Stimulated activated CD8-positive, alpha-beta memory T cell treated with anti-CD3 and anti-CD28 coated beads, Interleukin-4, amount 100 ng/mL, for 24 hours (primary cell): Measurements from ENCODE around the gene SHISA6.

Source experiments
- DNase-seq: peaks from one replicate; pipeline ENCODE4 v3.0.0-alpha.2; 2020; ENCODE audit warnings: low read depth

SHISA6 gene

DNA sequence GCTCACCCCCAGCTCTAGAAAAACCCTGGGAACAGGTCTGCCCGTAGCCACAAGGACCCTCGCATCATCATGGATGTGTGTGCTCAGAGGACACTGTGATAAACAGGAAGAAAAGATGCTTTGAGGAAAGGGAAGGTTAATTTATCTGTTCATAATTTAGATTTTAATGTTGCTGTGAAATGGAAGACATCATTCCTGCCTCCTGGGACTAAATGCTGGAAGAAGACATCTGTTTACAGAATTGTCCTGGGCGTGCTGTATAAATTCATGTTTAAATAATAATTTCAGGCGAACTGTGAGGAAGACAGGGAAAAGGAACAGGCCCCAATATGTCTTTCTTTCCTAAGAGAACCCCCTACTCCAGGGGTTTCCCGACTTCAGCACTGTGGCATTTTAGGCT lies 112.6 kb downstream of the SHISA6 start:
- DNase-seq: no peak

DNA sequence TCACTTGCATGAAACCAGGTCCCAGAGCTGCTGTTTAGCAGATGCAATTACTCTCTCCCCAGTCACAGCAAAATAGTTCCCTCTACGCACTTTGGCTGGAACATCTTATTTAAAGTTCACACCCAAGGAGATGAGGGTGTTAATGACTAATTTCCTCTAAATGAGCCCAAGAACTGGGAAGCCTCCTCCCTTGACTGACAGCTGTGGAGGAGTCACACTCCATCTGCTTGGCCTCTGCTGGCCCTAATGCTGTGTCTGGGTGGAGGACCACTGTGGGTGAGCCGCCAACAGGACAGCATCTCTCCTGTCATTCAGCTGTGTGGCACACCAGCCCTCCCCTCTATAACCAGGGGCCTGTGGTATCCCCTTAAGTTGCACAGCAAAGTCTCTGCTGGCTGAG lies 115.4 kb downstream of the SHISA6 start:
- DNase-seq: no peak

- no peak for DNase-seq
These were observed 122.6 kb downstream of the SHISA6 start for GRCh38 chr17:11363565-11364117.

DNA sequence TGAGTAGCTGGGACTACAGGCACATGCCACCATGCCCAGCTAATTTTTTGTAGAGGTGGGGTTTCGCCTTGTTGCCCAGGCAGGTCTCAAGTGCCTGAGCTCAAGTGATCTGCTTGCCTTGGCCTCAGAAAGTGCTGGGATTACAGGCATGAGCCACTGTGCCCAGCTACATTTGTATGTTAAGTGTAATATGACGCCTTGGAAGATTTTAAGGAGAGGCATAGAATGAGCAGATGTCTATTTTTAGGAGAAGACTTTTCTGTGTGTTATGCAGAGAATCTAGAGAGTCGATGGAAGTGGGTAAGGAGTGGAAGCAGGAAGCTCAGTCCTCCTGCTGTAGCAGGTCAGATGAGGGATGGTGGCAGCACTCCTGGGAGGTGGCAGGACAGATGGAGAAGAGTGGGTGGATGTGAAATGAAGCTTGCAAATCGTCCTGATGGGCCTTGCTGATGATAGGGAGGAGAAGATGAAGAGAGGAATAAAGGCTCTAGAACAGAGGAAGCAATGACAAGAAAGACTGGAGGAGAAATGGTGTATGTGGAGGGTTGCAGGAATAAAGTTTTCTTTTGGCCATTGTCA lies 125.3 kb downstream of the SHISA6 start:
- DNase-seq: no peak

DNA sequence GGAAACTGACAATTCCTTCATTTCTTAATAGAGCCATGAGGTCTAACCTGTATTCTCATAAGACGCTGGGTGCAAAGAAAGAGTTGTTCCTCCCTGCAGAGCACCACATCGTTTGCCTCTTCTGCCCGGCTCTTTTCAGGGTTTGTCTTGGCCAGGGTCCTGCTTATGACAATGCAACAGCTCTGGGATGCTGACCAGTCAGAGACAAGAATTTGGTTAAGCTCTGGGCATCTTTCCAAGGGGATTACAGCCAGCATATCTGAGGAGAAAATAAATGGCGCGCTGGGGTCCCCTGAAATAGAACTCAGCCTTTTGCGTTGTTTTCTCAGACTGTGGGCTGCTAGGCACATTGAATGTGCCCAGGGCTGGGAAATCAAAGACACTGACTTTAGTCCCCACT lies 128.6 kb downstream of the SHISA6 start:
- DNase-seq: no peak

DNA sequence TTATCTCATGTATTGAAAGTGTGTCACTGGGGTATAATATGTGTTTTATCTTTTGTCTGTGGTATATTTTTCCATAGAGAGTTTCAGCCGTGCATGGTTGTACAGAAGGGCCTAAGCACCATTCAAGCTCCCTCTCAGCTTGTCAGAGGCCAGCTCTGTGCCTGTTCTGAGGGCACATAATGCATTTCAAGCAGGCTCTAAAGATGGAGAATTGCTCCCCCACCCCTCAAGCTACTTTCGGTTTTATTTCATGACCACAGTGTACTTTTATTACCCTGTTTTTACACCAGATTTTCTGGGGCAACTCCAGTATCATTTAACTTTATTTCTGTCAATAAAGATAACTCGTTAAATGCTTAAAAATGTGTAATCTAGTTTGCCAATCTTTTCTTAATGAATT lies 131.7 kb downstream of the SHISA6 start:
- DNase-seq: no peak

- no peak for DNase-seq
These were observed 137.5 kb downstream of the SHISA6 start for GRCh38 chr17:11378506-11378905.

DNA sequence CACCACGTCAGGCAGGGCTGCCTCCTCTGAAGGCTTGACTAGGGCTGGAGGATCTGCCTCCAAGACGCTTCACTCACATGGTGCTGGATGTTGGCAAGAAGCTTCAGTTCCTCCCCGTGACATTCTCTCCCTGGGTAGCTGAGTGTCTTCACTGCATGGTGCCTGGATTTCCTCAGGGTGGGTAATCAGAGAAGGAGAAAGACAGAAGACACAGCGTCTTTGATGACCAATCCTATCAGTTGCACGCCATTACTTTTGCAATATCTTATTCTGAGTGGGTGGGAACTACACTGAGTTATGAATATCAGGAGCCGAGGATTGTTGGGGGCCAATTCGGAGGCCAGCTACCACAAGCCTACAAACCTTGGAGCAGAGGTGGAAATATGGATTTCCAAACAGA lies 139.7 kb downstream of the SHISA6 start:
- no peak for DNase-seq

DNA sequence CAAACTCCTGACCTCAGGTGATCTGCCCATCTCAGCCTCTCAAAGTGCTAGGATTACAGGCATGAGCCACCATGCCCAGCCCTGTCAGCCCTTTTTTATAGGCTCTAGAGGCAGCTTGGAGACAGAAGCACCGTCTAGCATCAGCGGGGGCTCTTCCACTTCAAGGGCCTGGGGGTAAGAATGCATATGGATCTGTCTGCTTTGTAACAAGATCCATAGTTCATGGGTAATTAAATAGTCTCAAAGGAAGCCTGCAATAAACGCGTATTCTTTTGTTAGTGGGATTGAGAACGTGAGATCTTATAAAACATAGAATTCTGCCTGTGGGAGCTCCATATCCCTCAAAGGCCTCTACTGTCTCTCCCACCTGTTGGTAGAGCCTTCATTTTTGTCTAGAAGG lies 142.1 kb downstream of the SHISA6 start:
- DNase-seq: no peak

DNA sequence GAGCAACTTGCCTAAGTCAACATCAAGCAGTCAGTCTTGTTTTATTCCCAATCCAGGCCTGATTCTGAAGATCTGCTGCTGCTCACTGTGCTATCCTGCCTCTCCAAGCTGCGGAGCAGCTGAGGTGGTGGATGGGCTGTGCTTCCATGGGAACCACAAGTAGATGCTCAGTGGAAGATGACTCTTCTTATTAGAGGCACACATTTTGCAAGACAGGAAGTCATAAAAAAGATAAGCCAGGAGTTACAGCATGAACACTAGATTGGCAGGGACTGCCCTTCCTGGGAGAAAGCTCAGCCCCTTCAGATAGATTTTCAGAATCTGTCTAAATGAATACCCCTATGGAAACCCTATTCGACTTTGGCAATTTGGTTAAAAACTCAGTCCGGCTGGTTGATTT lies 143.1 kb downstream of the SHISA6 start:
- no peak for DNase-seq

DNA sequence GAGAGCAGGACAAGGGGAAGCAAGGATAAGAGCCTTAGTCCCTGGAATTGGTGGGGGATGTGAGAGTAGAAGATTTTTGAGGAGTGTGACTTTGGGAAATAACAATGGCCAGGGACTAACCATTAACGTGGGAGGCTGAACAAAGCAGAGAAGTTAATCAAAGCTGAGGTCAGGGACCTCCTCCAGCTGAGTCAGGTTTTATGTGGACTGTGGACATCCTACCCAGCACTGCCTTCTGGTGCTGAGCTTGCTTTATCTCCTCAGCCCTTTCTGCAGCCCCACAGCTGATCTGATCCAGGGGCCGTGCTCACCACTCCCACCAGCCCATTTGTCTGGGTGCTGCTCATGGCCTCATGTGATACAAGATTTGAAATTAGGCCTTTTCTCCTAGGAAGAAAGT lies 146.6 kb downstream of the SHISA6 start:
- no peak for DNase-seq

DNA sequence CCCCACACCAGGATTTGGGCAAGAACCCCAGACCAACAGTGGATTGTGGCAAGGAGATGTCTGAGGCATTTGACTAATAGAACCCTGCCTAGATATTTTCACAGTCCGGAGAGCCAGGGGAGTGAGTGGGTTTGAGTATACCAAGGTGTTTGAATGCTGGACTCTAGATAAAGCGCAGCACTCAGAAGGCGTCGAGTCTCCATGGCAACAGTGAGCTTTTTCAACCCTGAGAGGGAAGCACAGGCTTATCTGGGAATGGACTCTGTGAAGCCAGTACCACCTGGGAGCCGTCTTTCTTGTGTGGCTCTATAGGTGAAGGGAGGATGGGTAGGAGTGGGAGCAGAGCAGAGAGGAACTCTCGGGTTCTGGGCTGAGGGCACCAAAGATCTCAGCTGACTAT lies 147.0 kb downstream of the SHISA6 start:
- DNase-seq: no peak

DNA sequence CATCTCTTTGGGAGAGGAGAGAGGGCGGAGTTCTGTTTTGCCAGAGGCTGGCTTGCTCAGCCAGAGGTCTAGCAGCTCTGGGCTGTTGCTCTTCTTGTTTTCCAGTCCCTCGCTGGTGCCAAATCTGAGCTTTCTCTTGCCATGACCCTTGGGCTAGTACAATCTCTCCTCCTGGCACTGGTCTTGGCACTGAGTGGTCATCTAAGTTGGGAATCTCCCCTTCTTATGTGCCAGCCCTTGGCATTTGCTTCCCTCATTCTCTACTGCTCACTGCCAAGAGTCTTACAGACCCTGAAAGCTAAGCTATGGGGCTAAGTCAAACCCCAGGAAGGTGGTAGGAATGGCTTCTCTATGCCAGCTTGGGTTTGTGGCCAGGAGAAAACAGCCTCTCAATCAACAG lies 148.6 kb downstream of the SHISA6 start:
- DNase-seq: no peak

- no peak for DNase-seq
These were observed 150.1 kb downstream of the SHISA6 start for GRCh38 chr17:11391134-11391533.

GRCh38 chr17:11404431-11405276 lies 163.6 kb downstream of the SHISA6 start:
- no peak for DNase-seq

DNA sequence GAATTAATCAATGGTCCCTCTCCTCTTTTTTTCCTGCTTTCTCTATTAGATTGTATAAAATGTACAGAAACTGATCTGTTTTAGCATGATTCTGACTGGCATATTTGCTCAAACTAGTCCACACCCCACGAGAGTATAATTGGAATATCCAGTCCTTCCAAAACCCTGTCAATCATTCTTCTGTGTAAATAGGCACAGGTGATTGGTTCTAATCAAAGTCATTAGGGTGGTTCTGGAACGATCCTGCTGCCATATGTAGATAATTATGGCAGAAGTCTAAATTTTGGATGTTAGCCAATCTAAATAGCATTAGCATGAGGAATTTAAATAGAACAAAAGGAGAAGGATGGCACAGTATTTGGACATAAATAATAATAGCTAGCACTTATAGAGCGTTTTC lies 165.7 kb downstream of the SHISA6 start:
- no peak for DNase-seq

DNA sequence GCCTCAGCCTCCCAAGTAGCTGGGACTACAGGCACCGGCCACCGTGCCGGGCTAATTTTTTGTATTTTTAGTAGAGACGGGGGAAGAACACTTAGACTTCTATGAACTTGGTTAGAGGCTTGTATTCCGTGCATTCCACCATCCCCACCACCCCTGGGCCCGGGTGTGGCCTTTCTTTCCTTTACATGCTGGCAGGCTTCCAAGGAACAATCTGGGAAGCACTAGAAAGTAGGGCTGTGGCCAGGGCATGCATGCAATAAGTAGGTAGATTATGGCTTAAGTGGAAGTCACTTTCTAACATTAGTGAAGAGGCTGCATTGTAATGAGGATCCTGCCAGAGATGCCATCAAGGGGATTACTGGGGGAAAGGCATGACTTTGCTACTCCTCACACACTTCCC lies 171.6 kb downstream of the SHISA6 start:
- no peak for DNase-seq

GRCh38 chr17:11418342-11418741 lies 177.3 kb downstream of the SHISA6 start:
- DNase-seq: no peak

DNA sequence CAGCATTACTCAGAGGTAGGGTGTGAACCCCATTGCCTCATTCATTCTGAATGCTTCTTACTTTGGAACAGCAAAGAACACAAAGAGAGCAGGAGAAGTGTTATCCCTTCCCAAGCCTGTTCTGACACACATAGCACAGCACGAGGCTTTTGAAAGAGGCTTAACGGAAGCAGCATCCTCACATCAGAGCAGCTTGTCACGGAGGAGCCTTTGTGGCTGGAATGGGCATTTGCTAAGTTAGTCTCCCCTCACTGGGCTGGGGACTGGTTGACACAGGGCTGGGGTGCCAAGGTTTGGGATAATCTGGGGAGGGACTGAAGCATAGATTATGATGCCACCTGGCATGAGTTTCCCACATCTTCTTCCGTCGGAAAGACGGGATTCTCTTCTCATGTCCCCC lies 189.7 kb downstream of the SHISA6 start:
- DNase-seq: no peak

GRCh38 chr17:11438673-11439072 lies 197.7 kb downstream of the SHISA6 start:
- no peak for DNase-seq

DNA sequence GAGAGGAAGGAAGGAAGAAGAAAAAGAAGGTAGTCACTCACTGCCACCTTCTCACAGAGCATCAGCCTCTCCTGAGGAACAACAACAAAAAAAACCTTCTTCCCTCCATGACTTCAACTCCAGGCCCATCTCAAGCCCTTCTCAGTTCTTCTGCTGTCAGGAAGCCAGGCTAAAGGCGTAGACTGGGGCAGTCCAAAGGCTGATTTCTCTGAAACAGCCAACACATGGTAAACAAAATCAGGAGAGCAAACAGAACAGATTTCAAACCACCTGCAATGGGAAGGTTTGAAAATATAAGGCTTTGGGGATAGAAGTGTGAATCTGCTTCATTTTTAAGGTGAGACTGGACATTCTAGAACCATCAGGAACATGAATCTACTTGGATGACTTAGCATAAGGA lies 200.0 kb downstream of the SHISA6 start:
- DNase-seq: no peak

GRCh38 chr17:11446316-11446715 lies 205.3 kb downstream of the SHISA6 start:
- DNase-seq: no peak

- DNase-seq: no peak
These were observed 213.1 kb downstream of the SHISA6 start for GRCh38 chr17:11454096-11454495.

- DNase-seq: no peak
These were observed 217.3 kb downstream of the SHISA6 start for GRCh38 chr17:11458279-11458678.
